ENCODE results near the gene GSTO2. TPM values are rescaled to one million over a fixed set of nuclear protein-coding genes. Genes with fewer than 3 reads are reported as not detected.
A peak's percentile ranks its signal among the peaks of the same experiment; 100 is the strongest.

Gene GSTO2
- total RNA-seq, 1 donor from 2014 or later, result 1.2 TPM

DNA sequence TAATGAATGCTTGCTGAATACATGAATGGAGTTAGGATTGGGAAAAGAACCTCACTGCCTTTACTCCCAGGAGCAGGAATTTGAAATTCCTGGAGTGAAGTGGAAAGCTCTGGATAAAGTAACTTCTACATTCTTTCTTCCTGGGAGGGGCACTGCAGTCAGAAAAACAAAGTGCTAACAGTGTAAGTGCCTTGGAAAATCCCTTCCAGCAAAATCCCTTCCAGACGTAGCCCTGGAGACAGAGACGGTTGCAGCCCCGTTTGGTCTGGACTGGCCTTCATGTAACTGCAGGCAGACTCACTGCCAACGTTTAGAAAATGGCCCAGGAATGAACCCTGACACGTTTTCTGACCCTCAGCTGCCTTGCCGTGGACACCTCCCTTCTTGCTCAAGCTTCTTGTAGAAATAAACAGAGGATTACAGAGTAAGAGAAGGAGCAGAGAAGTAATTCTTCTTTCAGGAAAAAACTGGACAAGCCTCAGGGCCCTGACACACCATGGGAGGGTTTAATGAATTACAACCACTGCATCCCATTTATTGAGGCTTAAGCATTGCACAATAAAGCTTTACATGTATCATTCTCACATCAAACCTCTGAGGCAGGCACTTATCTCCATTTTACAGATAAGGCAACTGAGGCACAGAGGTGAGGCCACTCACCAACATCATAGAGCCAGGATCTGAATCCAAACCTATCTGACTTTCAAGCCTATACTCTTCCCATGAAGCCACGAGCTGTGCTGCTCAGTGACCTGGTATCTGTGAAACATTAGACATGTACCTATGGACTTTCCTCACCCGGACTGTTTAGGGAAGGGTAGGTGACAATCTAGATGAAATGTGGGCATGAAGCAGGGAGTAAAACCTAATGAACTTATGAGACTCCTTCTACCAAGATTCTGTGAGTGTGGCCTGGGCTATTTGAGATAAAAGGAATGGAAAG lies 61.5 kb downstream of the GSTO2 start:
- H3K9ac ChIP-seq (ENCODE audit: low read length), result peak overlapping the region; percentile 95
- Mint-ChIP-seq H3K36me3 (ENCODE audit: low read depth, unreplicated experiment) (peaks cover 4% of the 10 kb centered on the region), H3K4me3 (ENCODE audit: unreplicated experiment) (peak overlapping the region; percentile 13), H3K27me3 (ENCODE audit: low read depth, unreplicated experiment) (no peaks in the 10 kb centered on the region), H3K9me3 (ENCODE audit: unreplicated experiment) (peaks cover 2% of the 10 kb centered on the region), H3K27ac (ENCODE audit: unreplicated experiment) (peak overlapping the region; percentile 98), H3K4me1 (ENCODE audit: low read depth, unreplicated experiment) (peaks cover 71% of the 10 kb centered on the region)
- H4K20me1 ChIP-seq (ENCODE audit: insufficient read depth, low read length), result peaks cover 84% of the 10 kb centered on the region
- DNase-seq (ENCODE audit: low read depth) (peak; percentile 80), FAIRE-seq (no peak)
- no peaks in the 10 kb centered on the region for H3K9me3 ChIP-seq (ENCODE audit: insufficient read depth, low read depth, low read length)
- peaks cover 95% of the 10 kb centered on the region for H3K4me1 ChIP-seq (ENCODE audit: insufficient read depth, low read length)
- TF ChIP-seq, protein P1, sequence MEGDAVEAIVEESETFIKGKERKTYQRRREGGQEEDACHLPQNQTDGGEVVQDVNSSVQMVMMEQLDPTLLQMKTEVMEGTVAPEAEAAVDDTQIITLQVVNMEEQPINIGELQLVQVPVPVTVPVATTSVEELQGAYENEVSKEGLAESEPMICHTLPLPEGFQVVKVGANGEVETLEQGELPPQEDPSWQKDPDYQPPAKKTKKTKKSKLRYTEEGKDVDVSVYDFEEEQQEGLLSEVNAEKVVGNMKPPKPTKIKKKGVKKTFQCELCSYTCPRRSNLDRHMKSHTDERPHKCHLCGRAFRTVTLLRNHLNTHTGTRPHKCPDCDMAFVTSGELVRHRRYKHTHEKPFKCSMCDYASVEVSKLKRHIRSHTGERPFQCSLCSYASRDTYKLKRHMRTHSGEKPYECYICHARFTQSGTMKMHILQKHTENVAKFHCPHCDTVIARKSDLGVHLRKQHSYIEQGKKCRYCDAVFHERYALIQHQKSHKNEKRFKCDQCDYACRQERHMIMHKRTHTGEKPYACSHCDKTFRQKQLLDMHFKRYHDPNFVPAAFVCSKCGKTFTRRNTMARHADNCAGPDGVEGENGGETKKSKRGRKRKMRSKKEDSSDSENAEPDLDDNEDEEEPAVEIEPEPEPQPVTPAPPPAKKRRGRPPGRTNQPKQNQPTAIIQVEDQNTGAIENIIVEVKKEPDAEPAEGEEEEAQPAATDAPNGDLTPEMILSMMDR (IDR thresholded peaks at IDR 0.05; ENCODE audit: insufficient read depth, low read depth, low read length), result no peak
- TF ChIP-seq EZH2 (IDR thresholded peaks at IDR 0.05; ENCODE audit: insufficient read depth, low read length), result no peak
- peak overlapping the region; percentile 87 for H3K4me2 ChIP-seq (ENCODE audit: low read length)
- peaks cover 92% of the 10 kb centered on the region for H3K79me2 ChIP-seq (ENCODE audit: insufficient read depth, low read length)
- peak overlapping the region; percentile 99 for H3K27ac ChIP-seq (ENCODE audit: low read depth, low read length)
- no peak overlapping the region for H2AFZ ChIP-seq (ENCODE audit: low read depth, low read length)
- peaks cover 5% of the 10 kb centered on the region for H3K36me3 ChIP-seq (ENCODE audit: insufficient read depth, low read length)
- H3K4me3 ChIP-seq (ENCODE audit: insufficient read depth, low read depth, low read length), result peak overlapping the region; percentile 32
- no peaks in the 10 kb centered on the region for H3K27me3 ChIP-seq (ENCODE audit: insufficient read depth, low read length)

DNA sequence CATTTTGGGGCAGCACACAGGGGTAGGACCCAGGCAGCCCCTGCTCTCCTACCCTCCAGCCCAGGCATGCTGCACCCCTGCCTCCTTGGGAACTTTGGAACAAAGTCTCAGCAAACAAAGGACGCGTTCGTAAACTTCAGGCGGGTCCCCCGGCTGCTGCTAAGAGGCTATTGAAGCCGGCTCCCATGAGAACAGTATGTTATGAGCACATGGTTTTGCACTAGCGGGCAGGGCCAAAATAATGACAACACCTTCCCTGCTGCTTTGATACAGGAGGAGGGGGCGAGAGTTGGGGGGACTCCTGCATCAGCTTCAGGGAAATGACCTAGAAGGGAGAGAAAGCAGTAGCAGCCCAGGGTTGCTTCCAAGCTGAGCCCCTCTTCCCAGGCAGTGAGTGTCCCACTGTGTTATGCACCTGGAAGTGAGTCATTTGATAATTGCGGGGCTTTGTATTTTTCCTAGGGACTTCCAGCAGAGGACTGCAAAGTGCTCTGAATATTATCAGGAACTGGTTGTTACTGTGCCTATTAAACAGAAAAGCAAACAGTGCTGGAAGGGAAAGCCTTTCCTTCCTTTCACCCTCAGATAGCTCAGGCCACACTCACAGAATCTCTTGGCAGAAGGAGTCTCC lies 62.3 kb downstream of the GSTO2 start:
- peak; percentile 77 for DNase-seq (ENCODE audit: low read depth)
- no peaks in the 10 kb centered on the region for H3K27me3 Mint-ChIP-seq (ENCODE audit: low read depth, unreplicated experiment)
- H3K9me3 Mint-ChIP-seq (ENCODE audit: unreplicated experiment), result peaks cover 2% of the 10 kb centered on the region
- peak overlapping the region; percentile 98 for H3K27ac Mint-ChIP-seq (ENCODE audit: unreplicated experiment)
- H3K79me2 ChIP-seq (ENCODE audit: insufficient read depth, low read length), result peaks cover 92% of the 10 kb centered on the region
- H3K36me3 Mint-ChIP-seq (ENCODE audit: low read depth, unreplicated experiment), result peaks cover 4% of the 10 kb centered on the region
- peak overlapping the region; percentile 32 for H3K4me3 ChIP-seq (ENCODE audit: insufficient read depth, low read depth, low read length)
- H3K36me3 ChIP-seq (ENCODE audit: insufficient read depth, low read length), result peaks cover 5% of the 10 kb centered on the region
- peaks cover 95% of the 10 kb centered on the region for H3K4me1 ChIP-seq (ENCODE audit: insufficient read depth, low read length)
- H3K4me2 ChIP-seq (ENCODE audit: low read length), result peak overlapping the region; percentile 87
- no peak for FAIRE-seq
- no peak for TF ChIP-seq EZH2 (IDR thresholded peaks at IDR 0.05; ENCODE audit: insufficient read depth, low read length)
- TF ChIP-seq, protein P1 (IDR thresholded peaks at IDR 0.05; ENCODE audit: insufficient read depth, low read depth, low read length), result no peak
- peaks cover 84% of the 10 kb centered on the region for H4K20me1 ChIP-seq (ENCODE audit: insufficient read depth, low read length)
- no peak overlapping the region for H2AFZ ChIP-seq (ENCODE audit: low read depth, low read length)
- H3K9ac ChIP-seq (ENCODE audit: low read length), result peak overlapping the region; percentile 95
- H3K4me1 Mint-ChIP-seq (ENCODE audit: low read depth, unreplicated experiment), result peaks cover 70% of the 10 kb centered on the region
- H3K27me3 ChIP-seq (ENCODE audit: insufficient read depth, low read length), result no peaks in the 10 kb centered on the region
- H3K4me3 Mint-ChIP-seq (ENCODE audit: unreplicated experiment), result peak overlapping the region; percentile 42
- no peaks in the 10 kb centered on the region for H3K9me3 ChIP-seq (ENCODE audit: insufficient read depth, low read depth, low read length)
- peak overlapping the region; percentile 99 for H3K27ac ChIP-seq (ENCODE audit: low read depth, low read length)
